HG02678 (cell line): Measurements from ENCODE around the gene CTH.
A peak's percentile ranks its signal among the peaks of the same experiment; 100 is the strongest.
"Not testable (repeated sequence)": the region's sequence is repeated elsewhere in the genome, so short reads cannot be mapped to it uniquely, and the experiment has no call there.

Experiments
- ATAC-seq: cut with Tn5 transposase; IDR thresholded peaks from one replicate; pipeline ENCODE4 v1.9.1; 2021; ENCODE audit warnings: mild to moderate bottlenecking, moderate library complexity; ENCODE audit not compliant: unreplicated experiment

The CTH gene

DNA sequence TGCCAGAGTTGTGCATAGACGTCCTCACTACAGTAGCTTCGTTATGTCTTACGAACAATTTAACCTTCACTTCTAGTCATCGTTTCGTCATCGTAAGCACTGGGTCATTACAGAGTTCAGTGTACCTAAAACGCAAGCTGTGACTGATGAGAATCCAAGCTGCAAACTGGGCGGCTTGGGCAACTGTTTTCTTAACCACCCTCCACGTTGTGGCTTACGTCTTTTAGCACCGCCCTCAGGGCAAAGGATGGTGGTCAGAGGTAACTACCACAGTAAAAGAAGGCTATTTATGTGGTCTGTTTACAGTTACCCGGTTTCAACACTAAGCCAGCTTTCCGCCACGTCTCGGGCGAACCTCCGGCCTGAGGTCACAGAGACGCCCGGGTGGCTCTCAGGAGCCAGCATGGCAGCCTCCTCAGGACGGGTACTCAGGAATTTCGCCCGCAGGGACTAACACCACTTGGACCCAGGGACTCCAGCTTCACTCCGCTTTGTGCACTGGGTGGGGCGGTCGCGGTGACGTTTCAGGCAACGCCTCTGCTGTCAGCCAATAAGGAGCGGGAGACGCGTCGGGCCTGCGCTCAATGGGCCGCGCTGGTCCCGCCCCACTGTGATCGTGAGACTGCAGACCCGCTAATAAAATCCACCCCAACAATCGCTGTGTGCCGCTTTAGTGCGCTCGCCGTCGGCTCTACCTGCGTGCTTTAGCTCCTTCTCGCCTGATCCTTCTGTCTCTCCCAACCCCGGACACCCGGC, at the start of gene CTH:
Gene CTH, plus strand, starts transcription at position 665 of the 756 bp plus-strand sequence. CDS start 148 bp downstream, outside the sequence.
- ATAC-seq: peak; percentile 96

DNA sequence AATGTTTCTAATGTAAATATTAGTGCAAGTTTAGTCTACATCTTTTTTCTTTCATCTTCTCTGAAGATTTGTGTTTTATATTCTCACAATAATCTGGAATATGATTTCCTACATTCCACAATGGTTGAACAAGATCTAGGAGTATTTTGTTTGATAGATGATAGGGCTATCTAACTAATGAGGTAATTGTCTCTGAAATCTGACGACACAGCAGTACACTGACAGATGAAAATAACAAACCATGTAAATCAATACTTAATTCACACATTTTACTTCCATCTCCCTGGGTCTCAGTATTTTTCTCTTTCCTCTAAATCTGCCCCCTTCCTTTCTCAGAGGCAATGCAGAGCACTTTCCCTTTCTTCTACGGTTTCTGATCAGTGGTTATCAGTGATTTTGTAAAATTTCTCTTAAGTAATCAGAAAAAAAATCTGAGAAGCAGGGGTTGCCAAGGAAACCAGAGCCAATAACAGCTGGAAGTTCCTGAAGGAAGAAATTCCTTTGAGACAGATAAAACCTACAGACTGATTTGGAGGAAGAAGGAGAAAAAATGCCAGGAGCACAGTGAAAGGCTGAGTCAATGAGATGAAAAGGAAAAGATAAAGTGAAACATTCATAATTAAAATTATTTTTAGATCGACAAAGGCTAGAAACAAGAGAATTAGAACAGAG, 49.2 kb upstream of the CTH start:
- no peak for ATAC-seq

DNA sequence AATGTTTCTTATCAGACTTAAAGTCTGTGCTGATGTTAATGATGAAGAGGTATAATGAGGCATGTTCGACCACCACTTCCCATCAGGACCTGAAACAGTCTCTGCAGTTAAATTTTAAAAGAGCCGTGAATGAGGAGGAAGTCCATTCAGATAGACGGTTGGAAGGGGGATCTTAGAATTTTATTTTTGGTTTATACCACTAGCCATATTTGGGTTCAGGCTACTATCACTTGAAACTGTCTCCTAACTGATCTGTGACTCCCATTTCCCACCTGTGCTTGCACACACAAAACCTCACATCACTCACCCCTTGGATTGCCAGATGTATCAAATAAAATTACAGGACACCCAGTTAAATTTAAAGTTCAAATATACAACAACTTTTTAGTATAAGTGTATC, 46.6 kb upstream of the CTH start:
- ATAC-seq: peak; percentile 75

DNA sequence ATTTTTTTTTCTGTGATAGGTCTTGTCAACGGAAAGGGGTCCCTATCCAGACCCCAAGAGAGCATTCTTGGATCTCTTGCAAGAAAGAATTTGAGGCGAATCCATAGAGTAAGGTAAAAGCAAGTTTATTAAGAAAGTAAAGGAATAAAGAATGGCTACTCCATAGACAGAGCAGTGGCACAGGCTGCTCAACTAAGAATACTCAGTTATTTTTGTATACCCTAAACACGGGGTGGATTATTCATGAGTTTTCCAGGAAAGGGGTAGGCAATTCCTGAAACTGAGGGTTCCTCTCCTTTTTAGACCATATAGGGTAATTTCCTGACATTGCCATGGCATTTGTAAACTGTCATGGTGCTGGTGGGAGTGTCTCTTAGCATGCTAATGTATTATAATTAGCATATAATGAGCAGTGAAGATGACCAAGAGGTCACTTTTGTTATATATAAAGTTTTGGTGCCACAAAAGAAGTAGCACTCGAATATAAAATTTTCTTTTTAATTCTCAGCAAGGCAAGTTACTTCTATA, 44.6 kb upstream of the CTH start:
- not testable (repeated sequence) for ATAC-seq

DNA sequence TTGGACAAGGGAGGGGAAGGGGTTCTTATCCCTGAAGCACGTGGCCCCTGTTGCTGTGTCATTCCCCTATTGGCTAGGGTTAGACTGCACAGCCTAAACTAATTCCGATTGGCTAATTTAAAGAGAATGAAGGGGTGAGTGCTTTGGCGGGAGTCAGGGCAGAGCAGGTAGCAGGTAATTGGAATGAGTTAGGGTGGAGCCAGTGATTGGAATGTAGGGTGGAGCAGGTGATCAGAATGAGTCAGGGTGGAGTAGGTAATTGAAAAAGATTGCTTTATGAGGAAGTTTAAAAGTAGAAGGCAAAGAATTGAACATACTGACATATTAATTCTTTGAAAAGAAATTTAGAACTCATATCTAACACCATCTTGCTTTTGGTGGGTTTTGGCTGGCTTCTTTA, 44.1 kb upstream of the CTH start:
- ATAC-seq: not testable (repeated sequence)

DNA sequence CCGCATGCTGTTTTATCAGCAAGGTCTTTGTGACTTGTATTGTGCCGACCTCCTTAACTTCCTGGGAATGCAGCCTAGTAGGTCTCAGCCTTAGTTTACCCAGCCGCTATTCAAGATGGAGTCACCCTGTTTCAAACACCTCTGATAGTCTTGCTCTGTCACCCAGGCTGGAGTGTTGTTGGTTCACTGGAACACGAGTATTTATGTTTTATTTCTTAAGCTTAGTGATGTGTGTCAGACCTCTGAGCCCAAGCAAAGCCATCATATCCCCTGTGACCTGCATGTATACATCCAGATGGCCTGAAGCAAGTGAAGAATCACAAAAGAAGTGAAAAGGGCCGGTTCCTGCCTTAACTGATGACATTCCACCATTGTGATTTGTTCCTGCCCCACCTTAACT, 43.7 kb upstream of the CTH start:
- ATAC-seq: not testable (repeated sequence)

DNA sequence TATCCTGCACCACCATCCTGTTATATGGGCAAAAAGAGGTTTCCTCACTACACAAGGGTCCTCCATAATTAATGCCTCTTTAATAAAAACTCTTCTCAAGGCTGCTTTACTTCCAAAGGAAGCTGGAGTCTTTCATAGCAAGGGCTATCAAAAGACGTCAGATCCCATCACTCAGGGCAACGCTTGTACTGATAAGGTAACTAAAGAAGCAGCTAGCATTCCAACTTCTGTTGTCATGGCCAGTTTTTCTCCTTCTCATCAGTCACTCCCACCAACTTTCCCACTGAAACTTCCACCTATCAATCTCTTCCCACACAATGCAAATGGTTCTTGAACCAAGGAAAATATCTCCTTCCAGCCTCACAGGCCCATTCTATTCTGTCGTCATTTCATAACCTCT, 39.5 kb upstream of the CTH start:
- ATAC-seq: not testable (repeated sequence)

DNA sequence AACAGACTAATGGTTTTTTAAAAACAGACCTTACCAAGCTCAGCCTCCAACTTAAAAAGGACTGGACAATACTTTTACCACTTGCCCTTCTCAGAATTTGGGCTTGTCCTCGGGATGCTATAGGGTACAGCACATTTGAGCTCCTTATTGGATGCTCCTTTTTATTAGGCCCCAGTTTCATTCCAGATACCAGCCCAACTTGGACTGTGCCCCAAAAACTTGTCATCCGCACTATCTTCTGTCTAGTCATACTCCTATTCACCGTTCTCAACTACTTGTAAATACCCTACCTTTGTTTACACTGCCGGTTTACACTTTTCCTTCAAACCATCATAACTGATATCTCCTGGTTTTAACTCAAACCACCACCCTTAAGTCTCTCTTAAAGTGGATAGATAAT, 38.6 kb upstream of the CTH start:
- no peak for ATAC-seq

DNA sequence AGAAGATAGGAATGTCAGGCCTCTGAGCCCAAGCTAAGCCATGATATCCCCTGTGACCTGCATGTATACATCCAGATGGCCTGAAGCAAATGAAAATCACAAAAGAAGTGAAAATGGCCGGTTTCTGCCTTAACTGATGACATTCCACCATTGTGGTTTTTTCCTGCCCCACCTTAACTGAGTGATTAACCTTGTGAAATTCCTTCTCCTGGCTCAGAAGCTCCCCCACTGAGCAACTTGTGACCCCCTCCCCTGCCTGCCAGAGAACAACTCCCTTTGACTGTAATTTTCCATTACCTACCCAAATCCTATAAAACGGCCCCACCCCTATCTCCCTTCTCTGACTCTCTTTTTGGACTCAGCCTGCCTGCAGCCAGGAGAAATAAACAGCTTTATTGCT, 37.5 kb upstream of the CTH start:
- not testable (repeated sequence) for ATAC-seq

DNA sequence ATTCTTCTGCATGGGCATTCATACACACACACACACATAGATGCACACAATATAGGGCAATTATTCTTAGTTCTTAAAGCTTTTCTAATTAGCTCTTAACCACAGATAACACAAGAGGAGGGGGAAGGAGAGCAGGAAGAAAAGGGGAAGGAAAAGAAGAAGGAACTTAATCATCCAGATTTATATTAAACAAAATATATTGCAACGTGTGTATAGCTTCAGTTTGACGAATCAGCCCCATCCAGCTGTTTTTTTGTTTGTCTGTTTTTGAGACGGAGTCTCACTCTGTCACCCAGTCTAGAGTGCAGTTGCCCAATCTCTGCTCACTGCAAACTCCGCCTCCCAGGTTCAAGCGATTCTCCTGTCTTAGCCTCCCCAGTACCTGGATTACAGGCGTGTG, 34.9 kb upstream of the CTH start:
- no peak for ATAC-seq

DNA sequence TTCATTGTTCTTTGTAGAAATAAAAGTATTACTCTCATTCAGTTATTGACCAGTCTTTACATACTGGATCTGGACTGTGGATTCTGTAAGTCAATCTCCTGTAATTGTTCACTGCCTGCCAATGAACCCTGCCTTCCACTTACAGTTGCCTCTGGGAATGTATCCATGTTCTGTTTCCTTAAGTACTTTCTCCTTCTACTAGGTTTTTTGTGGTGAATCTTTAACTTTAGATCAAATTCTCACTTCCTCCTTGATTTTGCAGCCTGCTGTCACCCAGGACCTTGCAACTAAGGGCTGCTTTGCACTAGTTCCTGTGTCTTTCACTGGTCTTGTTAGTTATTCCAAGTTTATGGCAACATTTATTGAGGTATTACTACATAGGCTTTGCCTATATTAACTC, 28.4 kb upstream of the CTH start:
- ATAC-seq: peak; percentile 91

DNA sequence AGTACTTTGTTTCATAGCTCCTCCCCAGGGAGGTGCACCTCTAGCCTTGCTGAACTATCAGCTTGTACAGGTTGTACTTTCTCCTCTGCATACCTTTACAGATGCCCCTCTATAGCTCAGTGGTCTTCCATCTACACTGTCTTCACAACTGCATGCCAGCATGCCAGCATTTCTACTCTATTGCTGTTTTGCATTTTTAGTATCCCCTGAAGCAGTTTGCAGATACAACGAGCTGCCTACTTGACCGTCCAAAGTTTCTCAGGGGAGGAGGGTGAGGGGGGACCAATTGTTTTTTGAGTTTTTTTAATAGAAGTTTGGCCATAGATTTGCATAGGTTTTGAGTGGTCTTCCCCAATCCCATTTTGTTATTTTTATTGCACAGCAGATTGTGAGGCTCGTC, 27.6 kb upstream of the CTH start:
- no peak for ATAC-seq

DNA sequence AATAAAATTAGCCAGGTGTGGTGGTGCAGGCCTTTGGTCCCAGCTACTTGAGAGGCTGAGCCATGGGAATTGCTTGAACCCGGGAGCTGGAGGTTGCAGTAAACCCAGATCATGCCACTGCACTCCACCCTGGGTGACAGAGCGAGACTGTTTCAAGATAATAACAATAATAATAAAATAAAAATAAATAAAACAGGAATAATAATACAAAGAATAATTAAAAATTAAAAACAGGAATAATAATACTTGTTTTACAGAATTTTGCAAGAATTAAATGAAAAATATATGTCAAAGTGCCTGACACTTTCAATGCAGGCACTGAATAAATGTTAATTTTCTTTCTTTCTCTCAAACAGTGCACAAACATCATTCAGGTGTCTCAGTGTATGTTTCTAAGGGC, 26.5 kb upstream of the CTH start:
- ATAC-seq: no peak

DNA sequence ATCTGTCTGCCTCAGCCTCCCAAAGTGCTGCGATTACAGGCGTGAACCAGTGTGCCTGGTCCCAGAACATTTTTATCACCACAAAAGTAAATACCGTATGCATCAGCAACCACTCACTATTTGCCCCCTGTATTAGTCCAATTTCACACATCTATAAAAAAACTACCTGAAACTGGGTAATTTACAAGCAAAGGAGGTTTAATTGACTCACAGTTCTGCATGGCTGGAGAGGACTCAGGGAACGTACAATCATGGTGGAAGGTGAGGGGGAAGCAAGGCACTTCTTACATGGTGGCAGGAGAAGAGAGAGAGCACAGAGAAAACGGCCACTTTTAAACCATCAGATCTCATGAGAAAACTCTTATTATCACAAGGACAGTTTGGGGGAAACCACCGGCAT, 25.6 kb upstream of the CTH start:
- ATAC-seq: no peak

DNA sequence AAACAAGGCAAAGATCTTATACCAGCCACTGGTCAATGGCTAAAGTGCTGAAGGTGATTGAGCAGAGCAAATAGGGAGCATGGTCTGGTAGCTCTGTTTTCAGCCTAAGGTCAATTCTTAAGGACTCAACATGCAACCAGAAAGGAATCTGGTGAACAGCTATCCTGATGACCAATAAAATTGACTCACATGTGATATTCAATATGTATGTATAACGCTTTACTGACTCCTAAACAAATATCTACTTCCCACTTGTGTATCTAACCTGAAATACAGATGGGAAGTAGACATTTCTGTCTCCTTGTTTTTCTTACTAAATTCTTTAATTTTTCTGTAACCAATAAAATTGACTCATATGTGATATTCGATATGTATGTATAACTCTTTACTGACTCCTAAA, 24.9 kb upstream of the CTH start:
- no peak for ATAC-seq

DNA sequence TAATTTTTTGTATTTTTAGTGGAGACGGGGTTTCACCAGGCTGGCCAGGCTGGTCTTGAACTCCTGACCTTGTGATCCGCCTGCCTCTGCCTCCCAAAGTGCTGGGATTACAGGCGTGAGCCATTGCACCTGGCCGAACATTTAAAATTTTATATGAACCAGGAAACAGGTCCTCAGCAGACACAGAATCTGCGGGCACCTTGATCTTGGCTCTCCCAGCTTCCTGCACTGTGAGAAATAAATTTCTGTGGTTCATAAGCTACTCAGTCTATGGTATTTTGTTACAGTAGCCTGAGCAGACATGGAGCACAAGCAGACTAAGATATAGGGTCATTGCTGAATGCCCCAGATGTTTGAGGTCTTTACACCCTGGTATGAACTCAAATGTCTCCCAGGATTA, 23.6 kb upstream of the CTH start:
- no peak for ATAC-seq

DNA sequence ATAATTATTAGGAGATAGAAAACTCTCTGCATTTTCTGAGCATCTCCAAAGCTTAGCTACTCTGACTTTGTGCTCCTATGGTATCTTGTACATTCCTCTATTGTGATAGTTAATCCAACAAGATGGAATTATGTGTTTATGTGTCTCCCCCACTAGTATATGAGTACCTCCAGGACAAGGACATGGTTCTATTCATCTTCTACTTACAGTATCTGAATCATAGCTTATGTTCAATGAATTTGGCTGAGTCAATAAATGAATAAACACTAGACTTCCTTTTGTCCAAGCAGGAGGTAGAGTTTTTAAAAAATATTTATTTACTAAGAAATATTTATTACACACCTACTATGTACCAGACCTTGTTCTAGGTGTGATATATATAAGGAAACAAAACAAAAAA, 18.4 kb upstream of the CTH start:
- no peak for ATAC-seq

DNA sequence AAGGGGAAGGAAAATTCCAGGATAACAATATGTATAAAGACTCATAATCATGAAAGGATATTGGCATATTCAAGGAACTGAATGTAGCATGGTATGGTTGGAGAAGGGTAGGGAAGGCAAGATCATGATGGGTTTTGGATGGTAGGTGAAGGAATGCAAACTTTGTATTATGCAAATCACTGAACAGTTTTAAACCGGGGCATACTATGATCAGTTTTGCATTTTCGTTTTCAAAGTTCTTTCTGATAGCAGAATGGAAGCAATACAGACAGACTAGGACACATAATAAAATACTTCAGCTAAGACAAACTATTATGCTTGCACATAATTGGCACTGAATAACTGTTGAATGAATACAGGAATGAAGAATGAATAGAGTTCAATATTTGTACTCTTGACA, 14.5 kb upstream of the CTH start:
- ATAC-seq: no peak

DNA sequence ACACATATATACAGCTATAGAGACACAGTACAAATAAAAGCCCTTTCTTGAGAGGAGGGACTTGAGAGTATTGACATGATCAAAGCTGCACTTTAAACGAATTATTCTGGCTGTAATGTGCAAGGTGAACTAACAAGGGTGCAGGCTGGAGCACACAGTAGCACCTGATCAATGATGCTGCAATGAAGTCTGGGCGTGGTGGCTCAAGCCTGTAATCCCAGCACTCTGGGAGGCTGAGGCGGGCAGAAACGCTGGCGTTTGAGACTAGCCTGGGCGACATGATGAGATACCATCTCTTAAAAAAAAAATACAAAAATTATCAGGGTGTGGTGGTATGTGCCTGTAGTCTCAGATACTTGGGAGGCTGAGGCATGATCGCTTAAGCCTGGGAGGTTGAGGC, 14.1 kb upstream of the CTH start:
- ATAC-seq: no peak

DNA sequence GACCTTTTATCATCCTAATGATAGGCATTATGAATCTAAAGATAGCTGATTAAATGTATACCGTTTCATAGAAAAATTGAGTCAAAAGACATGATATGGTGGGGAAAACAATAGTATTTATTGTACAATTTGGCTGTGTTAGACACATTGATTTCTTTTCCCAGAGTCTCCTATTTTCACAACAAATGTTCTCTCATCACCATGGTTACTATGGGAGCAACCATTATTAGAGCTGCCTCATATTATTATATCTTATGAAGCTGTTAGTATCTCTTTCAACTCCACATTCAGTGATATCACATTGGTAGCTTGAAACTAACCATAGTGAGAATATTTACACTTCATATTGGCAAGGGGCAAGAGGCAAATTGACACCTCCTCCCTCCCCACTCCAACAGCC, 10.7 kb upstream of the CTH start:
- no peak for ATAC-seq

DNA sequence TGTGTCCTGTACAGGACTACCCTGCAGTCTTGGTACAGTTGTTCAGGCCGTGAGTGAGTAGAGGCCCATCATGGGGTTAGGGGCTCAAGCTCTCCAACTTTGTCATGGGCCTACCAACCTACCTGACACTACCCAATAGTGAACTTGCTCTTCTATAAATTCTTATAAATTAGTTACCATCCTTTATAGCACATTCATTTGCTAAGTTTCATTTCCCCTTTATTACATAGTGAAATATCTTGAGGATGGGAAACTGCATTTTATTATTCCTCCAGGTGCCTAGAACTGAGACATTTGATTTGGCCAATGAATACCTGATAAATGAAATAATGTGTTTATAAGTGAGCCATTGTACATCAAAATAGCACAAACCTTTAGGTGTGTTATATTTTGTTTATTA, 9.1 kb upstream of the CTH start:
- ATAC-seq: no peak

DNA sequence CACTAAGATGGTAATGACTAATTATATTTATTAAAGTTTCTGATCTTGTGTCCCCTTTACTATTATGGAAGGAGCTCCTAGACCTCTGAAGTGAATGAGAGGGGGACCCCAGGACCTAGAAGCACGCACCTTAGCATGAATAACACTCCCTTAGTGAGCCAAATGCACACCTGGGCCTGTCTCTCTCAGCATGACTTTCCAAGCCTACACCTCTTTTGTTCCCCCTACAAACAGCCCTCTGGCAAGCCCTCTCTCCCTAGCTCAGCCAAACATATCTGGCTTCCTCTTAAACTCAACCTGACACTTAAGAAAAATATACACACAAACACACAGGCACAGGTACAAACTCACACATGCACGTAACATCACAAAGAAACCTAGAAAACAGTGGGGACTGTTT, 7.3 kb upstream of the CTH start:
- ATAC-seq: no peak
